SW 1271 (cell line): ENCODE results near the gene ROR2.
A peak's percentile ranks its signal among the peaks of the same experiment; 100 is the strongest.
"Not testable (repeated sequence)": the region's sequence is repeated elsewhere in the genome, so short reads cannot be mapped to it uniquely, and the experiment has no call there.

Source experiments
- DNase-seq, 2 experiments: peaks; one replicate each; lab custom pipeline; 2025; lab: John Stamatoyannopoulos, UW

The ROR2 gene

DNA sequence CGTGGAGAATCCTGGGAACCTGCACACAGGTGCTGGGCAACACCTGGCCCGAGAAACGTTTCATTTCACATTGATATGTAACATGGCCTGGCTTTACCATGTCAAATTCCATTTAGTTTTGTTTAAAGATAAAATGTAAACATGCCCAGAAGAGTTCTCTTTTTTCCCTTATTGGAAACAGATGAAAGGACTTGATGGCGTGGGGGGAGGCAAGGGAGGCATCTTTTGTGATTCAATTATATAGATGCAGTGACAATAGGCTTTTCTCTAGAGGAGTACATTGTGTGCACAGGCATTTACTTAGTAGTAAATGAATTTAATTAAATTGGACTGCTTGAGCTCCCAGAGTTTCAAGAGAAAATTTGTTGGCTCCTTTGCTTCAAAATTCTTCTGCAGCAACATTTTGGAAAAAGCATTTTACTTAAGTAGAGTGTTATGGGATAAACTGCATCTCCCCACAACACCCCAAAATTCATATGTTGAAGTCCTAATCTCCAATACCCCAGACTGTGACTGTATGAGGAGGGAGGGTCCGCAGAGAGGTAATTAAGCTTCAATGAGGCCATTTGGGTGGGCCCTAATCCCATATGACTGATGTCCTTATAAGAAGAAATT lies 272.1 kb downstream of the ROR2 start:
- no peak for DNase-seq

DNA sequence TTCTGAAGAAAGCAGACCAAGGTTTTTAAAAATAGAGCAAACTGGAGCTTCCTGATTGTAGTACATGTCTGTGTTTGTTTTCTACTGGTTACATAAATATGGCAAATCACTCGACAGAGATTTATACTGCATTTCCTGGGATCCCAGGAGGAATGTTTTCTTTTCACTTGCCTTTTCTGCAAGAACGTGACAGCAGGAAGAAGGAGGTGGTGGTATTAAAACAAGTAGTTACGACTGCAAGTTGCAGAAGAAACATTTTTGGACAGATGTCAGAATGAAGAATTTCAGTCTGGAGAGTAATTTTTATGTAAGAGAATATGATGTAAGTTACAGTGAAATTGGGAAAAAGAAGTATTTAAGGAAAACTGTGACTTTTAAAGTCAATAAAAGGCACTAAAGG lies 272.7 kb downstream of the ROR2 start:
- DNase-seq: no peak

DNA sequence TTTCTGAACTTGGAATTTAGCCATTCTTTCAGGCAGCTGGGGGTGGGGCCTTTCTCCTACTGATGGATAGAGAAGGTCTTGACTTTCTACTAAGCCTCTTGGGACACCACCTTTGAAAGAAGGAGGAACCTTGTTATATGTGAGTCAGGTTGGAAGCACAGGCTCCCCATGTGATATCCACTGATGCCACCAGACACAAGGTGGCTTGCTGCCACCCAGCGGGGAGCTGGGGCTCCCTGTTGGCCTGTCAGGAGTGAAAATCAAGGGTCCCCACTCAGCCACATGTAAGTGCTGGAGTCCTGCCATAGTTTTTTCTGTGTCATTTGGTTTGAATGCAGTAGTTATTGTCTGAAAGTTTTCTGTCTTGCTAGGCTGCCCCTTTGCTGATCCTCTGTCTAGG lies 274.0 kb downstream of the ROR2 start:
- no peak for DNase-seq

DNA sequence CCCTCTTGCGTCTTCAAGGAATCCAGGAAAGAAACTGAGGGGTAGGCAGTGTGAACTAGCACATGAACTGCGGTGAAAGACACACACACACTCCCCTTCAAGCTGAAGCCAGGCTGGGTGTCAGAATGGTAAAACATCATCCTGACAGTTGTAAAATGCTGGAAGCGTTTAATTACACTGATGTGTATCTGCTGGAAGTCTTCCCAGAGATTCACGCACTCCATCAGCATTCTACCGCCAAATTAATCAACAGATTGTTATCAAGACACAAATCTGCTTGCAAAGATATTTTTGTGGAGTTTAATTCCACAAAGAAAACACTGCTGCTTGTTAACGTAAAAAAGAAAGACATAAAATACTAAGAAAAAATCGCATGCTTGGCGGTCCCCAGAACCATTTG lies 285.4 kb downstream of the ROR2 start:
- no peak for DNase-seq

DNA sequence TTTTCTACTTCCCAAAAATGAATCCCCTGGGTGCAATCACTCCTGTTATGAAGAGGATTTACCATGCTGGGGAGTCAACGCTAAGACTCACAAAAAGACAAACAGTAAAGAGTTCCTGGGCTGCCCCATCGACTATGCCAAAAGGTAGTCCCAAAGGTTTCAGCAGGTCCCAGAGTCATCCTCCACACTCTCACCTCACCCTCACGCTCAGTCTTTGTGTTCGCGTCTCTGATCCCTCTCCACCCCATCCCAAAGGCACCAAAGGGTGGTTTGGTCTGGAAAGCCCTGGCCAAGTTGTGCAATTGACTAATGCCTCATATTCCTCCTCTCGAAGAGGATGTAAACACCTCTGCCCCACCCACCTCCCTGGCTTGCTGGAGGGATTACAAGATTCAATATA lies 286.2 kb downstream of the ROR2 start:
- no peak for DNase-seq

DNA sequence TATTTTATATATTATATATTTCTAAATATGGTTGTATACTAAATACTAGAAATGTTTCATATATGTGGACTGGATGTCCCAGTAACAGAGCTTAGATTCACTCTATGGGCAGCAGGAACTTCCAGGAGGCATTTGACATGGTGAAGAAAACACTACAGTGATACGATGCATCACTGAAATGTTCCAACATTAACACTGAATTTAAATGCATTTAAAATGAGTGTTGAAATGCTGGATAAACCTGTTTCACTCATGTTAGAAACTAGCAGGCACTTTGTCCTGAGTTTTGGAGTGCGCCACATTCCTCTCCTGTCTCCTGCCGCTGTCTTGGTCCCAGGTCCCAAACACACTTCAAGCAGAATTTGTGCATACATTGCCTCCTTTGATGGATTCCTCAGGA lies 288.6 kb downstream of the ROR2 start:
- DNase-seq: no peak

DNA sequence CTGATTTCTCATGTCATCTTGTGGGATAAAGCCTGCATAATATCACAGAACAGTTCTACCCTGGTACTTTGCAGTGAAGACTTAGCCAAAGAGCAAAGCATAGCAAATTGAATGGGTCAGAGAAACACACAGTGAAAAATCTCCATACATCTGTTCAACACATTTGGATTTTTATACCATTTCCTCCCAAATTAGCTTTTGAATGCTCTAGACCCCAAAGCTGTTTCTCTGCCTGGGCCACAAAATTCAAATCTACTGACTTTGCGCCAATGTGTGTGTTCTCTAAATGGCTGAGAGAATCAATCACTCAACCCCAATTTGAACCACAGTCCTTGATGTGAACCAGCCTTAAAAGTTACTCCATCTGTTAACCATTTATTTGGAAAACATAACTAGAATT lies 289.5 kb downstream of the ROR2 start:
- DNase-seq: no peak

DNA sequence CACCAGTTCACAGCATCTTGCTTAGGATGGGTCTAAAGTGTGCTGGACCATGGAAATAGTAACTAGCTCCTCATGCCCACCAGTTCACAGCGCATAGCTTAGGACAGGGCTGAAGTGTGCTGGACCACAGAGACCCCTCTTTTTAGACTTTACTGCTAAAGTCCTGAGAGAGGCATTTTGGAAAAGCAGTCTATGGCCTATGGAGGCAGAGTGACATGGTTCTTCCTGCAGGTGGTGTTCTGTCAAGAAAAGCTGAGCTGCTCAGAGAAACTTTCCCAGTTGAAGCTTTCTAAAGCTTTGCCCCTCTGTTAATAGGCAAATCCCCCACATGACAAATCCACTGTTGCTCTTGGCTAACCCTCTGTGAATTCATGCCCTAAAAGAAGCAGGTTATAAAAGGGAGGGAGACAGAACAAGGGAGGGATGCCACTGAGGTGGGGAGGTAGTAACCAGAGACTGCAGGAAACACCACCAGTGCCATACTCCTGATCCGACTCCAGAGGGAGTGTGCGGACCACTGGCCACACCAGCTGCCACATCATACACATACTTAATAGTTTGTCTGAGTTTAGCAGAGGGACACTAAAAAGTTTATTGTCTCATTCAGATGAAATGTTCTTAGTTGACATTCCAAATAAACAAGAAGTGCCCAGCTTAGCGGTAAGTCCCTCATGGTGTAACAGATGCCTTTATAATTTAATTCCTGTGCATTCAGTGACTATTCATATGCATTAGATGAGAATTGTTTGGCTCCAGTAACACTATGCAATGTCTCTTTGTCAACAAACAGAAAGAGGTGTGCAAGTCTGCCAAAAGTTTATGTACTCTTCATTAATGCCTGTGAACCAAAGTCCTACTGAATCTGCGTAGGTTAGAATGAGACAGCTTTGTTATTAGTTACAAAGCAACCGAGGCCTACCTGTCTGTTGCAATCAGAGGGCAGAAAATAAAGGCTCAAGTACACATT lies 290.2 kb downstream of the ROR2 start:
- peak in 1 of 2 experiments; percentile 10 for DNase-seq

DNA sequence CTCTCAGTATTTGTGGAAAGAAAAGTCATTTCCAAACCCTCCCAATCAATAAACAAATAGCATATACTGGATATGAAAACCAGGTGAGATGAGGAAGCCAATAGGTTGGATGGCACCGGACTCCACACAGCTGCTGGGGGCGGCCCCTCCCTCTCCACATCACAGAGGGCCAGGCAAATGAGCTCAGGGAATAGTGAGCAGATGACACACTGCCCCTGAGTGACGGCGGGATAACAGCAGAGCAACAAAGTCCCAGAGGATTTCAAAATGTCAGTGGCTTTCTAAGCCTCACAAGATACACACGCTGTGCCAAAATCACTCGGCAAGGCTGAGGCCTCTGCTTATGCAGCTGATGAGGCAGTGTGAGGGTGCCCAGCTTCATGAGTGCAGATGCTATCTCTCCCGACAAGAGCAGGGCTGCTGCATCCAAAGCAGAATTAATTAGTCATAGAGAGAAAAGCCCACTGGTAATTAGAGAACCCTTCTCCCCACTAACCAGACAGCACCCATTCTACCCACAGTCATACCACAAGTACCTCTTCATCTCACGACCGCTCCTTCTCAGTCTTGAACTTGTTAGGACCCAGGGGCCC lies 291.4 kb downstream of the ROR2 start:
- no peak for DNase-seq

DNA sequence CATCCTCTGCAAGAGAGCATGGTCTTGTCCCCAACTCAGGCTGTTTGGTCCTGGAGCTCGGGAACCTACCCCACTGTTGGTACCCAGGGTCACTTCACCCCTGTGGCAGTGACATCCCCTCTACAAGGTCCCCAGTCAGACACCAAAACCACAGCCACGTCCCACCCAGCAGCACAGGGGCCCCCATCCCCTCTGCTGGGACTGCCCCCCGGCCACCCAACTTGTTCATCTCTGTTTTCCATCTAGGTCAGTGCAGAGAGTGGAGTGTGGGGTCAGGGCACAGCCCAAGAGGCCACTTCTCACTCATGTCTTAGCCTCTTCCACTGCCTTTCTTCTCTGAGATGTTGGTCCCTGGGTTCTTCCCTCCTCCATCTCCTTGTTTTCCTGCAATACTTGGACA lies 292.5 kb downstream of the ROR2 start:
- DNase-seq: no peak

DNA sequence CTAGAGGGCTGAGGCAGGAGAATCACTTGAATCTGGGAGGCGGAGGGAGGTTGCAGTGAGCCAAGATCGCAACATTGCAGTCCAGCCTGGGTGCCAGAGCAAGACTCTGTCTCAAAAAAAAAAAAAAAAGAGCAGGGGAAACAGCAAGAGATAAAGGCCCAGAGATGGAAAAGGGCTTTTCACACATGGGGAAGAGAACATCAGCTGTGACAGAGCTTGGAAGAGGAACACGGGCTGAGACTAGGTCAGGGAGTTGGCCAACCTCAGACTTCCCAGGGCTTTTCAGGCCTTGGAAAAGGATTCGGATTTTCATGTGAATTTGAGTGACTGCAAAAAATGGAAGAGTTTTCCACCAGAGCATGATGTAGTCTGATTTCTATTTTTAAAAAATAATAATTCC lies 294.4 kb downstream of the ROR2 start:
- no peak for DNase-seq

DNA sequence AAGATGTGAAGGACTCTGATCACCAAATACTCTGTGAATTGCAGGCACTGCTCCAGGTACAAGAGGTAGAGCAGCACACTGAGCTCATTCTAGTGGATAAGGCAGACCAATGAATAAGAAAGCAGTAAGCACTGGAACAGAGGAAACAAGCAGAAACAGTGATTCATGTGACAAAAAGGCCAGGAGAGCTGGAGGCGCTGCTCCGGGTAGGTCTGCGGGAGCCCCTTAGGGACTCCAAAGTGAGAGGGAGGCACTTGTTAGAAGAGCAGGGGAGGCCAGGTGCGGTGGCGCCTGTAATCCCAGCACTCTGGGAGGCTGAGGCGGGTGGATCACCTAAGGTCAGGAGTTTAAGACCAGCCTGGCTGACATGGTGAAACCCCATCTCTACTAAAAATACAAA lies 294.8 kb downstream of the ROR2 start:
- DNase-seq: no peak

DNA sequence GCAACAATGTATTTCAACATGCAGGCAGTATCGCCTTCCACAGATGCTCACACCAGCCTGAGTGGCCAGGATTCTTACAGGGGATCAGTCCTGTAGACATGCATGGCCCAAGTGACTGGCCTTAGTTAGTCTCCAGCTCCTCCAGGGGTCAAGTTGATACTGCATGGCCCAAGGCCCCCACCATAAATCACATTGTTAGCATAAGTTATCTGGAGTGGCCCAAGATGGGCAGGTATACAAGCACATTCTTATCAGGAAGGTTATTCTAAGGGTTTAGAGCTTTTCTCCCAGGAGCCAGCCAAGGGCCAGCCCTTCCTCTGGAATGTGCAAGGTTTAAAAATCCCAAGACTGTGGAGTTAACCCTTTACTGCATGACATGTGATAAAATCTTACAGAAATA lies 295.5 kb downstream of the ROR2 start:
- no peak for DNase-seq

DNA sequence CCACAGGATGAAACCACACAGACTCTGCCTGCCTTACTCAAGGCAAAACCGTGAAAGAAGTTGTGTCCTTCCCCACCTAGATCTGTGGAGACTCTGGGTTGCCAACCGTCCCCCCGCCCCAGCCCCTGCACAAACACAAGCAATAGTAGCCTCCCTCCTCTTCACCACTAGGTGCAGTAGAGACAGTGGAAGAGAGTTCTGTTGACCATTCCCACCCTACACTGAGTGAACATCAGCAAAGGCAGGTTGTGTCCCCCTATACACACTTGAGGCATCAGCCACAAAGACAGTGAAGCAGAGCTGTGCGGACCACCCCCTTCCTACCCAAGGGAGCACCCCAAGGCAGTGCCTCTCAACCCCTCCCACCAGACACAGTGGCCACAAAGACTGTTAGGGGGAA lies 302.7 kb downstream of the ROR2 start:
- no peak for DNase-seq

DNA sequence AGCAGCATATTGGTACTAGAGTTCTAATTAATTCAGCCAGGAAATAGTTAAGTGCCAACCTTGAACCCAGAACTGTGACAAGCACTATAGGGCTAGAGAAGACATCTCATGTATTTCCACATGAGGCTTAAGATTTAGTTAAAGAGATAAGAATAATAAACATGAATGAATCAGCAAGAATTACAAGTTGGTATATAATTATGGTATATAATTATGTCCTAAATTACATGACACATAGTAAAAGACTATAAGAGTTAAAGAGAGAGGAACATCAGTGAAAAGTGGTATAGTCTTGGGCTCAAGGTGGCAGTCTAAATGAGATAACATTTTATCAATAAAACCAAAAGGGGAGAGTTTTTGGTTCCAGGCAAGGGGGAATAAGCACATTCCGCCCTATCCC lies 303.3 kb downstream of the ROR2 start:
- DNase-seq: no peak

DNA sequence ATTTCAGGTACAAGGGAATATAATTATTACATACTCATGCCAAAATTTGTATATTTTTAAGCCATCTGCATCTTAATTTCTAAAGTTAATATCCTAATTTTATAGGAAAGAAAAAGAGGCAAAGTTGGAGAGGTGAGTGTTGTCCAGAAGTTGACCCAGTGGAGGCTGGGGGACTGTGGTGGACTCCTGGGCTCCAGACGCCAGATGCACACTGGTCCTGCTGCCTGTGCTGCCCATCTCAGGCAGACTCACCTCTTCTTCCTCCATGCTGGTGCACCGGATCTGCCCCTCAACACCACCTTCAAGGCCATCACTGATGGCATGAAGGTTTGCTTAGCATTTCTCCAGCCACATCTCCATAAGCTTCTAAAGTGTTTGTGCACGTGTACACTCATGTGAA lies 305.6 kb downstream of the ROR2 start:
- DNase-seq: no peak

DNA sequence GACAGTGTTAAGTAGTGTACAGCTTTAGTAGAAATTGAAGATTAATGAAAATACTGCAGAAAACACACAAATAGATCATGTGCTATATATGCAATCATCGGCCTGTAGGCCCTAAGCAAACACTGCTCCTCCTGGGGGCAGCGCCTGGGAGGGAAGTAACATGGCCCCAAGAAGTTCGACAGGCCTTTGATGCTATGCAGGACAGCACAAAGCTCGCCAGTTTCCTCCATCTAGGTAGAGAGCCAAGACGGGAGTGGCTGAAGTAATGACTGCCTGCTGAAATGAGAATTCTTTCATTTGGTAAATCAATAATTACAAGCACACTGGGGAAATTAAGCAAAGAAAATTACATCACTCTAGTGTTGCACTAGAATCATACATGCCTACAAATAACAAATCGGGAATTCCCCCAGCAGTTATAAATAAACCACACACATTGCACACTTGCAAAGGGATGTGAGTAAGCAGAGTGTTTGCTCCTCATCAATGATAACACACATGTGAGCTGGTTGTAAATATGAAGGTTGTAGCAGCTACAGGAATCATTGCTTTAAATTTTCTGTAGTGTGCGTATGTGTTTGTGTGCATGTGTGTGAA lies 306.4 kb downstream of the ROR2 start:
- DNase-seq: no peak

DNA sequence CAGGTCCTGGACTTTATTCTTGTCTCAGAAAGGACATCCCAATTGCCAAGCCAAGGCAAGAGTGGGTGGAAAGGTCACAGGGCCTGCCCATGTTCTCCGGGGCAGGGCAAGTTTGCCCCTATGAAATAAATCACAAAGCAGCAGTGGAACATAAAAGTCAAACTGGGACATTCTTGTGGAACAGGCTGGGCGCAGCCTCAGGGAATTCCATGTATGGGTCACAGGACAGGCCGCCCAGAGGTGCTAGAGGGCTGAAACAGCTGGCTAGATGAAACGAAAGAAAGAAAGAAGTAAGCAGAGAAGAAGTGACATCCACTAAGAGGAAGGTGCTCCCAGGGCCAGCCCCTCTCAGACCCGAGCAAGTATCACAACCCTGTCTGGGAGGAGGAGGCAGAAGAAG lies 307.3 kb downstream of the ROR2 start:
- DNase-seq: no peak

DNA sequence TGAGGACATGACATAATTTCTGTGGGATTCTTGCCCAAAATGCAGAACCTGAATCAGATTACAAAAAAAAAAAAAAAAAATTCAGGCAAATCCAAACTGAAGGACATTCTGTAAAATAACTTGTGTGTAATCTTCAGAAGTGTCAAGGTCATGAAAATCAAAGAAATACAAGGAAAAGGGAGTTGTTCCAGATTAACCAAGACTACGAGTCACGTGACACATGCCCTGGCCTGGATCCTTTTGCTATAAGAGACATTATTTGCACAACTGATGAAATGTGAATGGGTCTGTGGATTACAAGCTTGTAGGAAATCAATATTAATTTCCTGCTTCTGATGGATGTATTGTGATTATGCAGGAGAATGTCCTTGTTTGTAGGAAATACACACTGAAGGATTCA lies 309.6 kb downstream of the ROR2 start:
- no peak for DNase-seq

DNA sequence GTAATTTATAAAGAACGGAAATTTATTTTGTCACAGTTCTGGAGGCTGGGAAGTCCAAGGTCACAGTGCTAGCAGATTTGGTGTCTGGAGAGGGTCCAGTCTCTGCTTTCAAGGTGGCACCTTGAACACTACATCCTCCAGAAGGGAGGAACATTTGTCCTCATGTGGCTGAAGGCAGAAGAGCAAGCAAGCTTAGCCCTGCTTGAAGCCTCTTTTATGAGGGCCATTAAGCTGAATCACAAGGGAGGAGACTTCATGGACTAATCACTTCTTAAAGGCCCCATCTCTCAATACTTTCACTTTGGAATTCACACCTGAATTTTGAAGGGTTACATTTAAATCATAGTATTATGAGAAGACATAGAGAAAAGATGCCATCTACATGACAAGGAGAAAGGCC lies 311.0 kb downstream of the ROR2 start:
- DNase-seq: no peak

DNA sequence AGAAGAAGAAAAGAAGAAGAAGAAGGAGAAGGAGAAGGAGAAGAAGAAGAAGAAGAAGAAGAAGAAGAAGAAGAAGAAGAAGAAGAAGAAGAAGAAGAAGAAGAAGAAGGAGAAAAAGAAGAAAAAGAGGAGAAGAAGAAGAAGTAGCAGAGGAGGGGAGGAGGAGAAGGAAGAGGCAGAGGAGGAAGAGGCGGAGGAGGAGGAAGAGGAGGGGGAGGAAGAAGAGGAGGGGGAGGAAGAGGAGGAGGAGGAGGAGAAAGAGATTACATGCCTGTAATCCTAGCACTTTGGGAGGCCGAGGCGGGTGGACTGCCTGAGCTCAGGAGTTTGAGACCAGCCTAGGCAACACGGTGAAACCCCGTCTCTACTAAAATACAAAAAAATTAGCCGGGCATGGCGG lies 315.2 kb downstream of the ROR2 start:
- not testable (repeated sequence) for DNase-seq

DNA sequence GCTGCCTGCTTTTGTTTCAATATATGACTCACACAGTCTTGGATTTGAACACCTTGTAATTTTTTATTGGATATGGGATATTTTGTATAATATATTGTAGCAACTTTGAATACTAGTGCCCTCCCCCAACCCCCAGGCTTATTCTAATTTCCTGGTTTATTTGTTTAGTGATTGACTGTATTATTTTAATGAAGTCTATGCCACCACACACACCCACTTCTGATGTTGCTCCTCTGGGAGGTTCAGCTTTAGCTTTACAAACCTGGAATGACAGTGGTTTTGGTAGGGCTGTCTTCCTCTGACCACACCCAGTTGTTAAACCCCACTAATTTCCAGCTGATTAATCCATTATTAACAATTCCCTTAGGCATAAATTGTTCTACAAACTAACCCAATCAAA lies 320.3 kb downstream of the ROR2 start:
- DNase-seq: no peak

DNA sequence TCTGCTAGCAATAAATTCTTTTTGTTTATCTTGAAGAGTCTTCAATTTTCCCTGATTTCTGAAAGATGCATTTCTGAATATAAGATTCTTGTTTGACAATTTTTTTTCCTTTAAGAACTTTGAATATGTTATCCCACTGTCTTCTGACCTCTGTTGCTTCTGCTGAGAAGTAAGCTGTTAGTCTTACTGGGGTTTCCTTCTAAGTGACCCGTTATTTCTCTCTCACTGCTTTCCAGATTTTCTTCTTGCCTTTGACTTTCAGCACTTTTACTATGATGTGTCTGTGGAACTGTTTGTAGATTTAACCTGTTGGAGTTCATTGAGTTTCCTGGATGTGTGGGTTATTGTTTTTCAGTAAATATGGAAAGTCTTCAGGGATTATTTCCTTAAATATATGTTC lies 321.1 kb downstream of the ROR2 start:
- no peak for DNase-seq
